GM20431 (cell line): Measurements from ENCODE around the gene ZNF423.

Source experiments
- in situ Hi-C: fragments of 300-500 bp; cut with MseI, MboI; formaldehyde crosslinking; loops from one replicate; pipeline ENCODE4 v1.15.0; 2020; ENCODE audit warnings: low sequenced_read_pairs; ENCODE audit not compliant: unreplicated experiment

Gene ZNF423

DNA sequence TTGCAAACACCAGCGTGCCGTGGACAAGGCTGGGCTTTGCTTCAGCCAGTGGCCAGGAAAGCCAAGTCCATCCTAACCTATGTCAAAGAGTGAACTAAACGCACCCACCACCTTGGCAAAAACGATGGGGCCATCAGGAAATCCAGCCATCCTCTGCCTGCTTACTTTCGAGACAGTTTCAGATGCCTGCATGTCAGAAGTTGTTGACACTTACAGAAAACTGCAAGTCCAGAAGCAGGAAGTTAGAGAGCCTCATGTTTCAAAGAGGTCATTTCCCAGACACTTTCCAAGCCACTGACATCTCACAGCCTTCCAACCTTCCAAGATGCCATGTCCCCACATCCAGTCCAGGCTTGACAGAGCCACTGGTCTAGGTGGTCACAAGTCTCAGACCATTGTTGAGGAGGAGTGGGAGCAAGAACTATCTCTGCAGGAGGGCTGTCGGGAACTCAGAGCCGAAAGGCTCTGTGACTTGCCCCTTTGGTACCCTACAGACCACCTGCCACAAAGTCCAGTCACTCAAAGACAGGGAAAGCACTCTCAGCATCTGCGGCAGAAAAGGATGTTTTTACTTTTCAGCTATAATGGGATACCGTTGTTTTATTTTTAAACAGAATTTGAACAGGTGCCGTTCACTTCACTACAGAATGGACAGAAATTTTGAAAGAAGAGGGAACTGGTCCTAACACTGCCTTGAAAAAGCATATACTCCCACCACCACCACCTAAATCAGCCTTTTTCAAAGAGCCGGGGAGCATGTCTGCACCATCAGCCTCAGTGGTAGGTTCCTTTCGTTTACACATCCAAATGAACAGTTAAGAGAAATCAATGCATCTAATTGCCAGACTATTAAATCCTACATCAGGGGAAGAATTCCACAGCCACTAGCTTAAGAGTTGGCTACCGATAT, 5.1 kb downstream of the ZNF423 start:
- in situ Hi-C loops: no loop called here

DNA sequence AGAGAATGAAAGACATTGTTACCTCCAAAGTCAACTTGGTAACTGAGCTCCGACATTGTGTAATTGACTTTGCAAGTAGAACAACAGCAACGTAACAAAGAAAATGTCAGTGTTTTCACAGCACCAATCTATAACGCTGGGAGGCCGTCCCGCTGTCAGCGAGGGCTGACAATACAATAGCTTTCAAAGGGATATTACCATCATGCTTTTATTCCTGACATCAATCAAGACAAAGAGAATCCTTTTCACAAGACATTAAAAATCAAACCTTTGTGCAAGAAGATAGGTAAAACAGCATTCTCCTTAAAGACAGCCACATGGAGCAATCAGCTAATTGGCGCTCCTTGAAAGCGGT, 6.2 kb downstream of the ZNF423 start:
- in situ Hi-C loops: no loop called here

- in situ Hi-C loops: no loop called here
These were observed 6.7 kb downstream of the ZNF423 start for GRCh38 chr16:49849037-49849753.

- in situ Hi-C loops: no loop called here
These were observed 7.4 kb downstream of the ZNF423 start for GRCh38 chr16:49848530-49848929.

- in situ Hi-C loops: no loop called here
These were observed 9.1 kb downstream of the ZNF423 start for GRCh38 chr16:49846800-49847199.

GRCh38 chr16:49844359-49844758, 11.6 kb downstream of the ZNF423 start:
- in situ Hi-C loops: no loop called here

DNA sequence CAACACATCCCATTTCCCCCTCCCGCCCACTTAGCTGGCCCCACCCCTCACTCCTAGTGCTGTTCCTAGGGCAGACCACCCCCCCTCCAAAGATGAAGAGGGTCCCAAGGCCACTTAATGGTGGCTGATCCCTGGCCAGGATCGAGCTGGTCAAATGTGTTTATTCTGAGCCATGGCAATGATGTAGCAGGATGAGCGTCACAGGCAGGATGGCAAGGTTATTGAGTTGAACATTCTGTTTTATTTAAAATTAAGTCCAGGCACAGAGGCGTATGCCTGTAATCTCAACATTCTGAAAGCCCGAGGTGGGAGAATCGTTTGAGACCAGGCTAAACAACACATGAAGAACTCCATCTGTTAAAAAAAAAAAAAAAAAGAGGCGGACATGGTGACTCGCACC, 12.2 kb downstream of the ZNF423 start:
- in situ Hi-C loops: no loop called here

DNA sequence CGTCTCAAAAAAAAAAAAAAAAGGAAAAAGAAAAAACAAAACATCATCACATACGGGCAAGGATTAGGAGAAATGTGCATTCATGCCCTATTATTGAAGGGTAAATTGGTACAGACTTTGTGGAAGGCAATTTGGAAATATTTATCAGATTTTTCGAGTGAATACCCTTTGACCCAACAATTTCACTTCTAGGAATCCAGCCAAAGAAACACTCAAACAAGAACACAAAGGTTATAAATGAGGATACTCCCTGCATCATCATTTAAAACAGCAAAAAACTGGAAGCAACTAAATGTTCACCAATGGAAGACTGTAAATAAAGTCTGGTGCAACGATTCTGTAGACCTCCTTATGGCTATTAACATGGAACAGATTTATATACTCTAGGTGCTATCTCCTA, 12.9 kb downstream of the ZNF423 start:
- in situ Hi-C loops: no loop called here

DNA sequence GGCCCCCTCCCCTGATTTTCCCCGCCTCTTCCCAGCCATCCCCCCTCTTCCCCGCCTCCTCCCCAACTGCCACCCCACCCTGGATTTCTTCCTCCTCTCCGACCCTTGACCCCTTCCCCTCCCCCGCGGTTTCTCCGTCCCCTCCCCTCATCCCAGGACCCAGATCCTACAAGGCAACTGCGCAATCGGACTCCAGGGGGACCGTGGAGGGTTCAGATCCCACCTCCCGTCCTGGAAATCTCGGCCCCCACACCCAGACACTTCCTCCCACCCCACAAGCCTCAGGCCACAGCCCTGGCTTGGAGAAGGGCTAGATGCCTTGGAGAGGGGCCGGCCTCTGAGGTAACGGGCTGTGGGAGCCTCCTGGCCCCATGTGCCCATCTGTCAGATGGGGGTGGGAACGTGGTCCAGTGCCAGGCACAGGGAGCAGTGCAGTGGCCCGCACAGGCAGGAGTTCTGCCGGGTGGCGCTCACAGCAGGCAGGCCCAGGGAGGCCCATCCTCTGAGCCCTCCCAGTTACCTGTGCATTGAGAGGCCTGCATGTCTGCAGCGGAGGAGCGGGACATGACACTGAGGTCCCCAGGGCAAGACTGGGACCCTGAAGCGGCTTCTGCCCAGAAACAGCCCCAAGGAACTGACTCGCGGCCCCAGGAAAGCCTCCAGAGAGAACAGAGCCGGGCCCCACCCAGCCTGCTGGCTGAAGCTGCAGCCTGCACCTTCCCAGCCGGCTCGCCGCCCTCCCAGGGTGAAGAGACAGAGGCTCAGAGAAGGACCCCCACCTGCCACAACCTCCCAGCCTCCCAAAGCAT, 16.7 kb downstream of the ZNF423 start:
- in situ Hi-C loops: no loop called here

DNA sequence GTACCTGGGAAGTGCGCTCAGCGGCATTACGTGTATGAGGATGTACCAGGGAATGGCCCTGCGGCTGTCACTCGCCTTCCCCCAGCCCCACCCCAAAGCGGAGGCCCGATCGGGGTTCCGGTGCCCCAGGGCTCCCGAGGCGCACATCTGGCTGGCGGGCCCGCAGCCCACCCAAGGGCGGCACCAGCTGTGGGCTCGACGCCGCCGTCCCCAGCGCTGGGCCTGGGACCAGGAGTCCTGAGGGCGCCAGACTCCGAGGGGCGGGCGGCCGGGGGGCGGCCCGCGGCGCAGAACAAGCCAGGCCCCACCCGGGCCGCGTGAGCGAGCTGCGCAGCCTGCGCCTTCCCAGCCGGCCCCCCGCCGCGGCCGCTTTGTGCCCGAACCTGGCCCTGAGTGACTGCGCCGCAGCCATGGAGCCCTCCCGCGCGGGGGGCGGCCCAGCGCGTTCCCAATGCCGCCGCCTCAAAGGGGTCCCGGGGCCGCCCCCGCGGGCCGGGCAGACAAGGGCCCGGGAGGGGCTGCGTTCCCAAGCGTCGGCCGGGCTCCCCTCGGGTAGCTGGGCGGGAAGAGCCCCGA, 17.4 kb downstream of the ZNF423 start:
- in situ Hi-C loops: no loop called here

DNA sequence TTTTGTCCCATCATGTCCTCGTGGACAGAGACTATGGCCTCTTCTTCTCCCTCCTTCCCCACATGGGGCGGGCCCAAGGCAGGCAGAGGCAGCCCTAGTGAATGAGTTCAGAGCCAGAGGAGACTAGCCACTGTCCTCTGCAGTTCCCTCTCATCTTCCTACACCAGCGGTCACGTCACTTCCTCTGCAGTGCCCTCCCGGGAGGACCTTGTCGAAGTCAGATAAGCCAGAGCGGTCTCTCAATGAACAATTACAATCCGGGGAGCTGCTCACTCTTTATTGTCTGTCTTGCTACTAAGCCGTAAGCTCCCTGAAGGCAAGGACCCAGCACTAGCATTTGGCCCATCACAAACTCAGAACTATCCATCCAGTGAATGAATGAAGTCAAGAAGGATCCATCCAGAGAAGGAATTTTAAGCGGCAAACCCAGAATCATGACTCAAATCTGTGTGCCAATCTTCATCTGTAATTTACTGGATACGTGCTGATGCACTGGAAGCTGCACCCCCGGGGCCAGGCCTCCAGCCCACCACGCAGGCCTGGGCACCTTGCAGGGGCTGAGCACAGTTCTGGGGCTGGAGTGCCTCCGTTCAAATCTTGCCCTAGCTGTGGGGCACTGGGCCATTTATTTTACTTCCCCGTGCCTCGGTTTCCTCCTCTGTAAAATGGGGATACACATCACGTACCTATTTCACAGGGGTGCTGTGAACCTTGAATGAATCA, 18.1 kb downstream of the ZNF423 start:
- in situ Hi-C loops: no loop called here

DNA sequence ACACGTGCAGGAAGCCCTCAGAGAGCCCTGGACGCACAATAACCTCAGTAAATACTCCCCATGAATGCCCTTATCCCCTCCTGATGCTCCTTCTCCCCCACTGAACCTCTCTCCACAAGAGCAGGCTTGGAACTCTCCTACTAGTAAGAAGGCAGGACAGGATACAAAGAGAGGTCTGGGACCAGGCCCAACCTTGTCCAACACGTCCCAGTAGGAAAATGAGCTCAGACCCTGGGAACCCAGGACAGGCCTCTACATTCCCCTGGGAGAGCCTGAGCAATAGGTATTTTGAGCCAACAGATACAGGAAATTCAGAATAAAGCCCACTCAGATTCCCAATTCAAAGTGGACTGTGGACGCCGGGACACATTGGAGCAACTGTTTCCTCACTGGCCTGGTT, 19.2 kb downstream of the ZNF423 start:
- in situ Hi-C loops: no loop called here

DNA sequence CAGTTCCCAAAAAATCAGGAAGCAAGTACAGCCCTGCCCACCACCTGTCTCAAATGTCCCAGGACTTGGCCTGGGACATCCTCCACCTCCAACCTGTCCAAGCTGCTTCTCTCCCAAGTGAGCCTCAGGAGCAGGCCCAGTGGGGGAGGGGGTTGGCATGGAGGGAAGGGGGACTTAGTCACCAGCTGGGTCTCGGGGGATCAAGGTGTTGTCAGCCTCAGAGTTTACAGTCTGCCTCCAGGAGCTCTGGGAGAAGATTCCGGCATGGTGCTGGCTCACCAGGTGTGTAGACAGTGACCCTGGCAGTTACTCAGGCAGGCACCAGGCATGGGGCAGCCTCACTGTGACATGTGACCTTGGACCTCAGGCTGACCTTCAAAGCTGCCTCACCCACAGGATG, 19.7 kb downstream of the ZNF423 start:
- in situ Hi-C loops: no loop called here

- in situ Hi-C loops: no loop called here
These were observed 20.6 kb downstream of the ZNF423 start for GRCh38 chr16:49835161-49835777.

DNA sequence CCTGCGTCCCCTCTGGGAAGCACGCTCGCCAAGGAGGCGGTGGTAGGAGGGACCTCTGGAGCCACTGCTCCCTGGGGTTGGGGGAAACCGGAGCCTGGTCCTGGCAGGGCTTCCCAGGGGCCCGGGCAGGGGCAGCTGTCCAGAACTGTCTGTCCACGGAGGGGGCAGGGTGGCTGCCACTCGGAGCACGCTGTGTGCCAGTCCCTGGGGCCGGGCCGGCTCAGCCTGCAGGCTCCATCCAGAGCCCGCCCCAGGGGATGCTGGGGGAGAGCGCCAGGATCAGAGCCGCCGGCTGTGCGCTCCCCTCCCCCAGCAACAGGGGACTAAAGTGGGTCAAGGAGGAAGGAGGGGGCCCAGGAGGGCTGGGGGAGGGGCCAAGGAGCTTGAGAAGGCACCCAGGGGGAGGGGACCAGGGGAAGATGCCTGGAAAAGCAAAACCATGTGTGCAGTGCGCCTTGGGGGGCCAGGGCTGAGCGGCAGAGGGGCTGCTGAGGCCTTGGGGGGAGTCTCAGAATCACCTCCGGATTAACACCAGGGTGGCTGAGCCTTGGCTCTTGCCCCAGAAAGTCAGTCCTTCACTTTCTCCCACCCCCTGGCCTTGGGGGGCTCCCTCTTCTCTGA, 21.3 kb downstream of the ZNF423 start:
- in situ Hi-C loops: no loop called here

DNA sequence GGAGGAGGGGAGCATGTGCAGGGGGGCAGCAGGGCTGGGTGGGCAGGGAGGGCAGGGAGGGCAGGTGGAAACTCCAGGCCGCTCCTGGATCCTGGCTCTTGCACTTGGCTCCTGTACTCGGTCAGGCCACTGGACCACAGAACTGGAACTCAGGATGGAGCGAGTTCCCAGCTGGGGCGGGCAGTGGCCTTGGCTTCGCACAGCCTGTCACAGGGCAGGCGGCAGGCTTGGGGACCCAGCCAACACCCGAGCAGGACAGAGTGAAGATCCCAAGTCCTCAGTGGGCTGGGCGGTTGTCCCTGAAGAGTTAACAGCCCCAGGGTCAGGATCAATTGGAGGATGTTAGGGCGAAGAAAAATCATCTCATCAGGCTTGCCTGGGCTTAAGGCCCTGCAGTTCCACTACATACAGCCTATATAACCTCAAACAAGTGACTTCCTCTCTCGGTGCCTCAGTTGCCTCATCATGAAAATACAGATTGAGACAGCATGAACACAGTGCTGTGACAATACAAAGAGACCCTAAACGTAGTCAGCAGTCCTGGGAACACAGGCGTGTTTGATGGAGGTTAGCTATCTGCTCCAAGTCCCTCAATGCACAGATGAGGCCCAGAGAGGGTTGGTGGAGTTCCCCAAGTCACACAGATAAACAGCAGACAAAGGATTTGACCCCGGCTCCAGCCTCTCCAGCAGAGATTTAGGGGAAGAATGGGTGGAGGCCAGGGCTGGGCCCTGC, 21.9 kb downstream of the ZNF423 start:
- in situ Hi-C loops: no loop called here

- in situ Hi-C loops: no loop called here
These were observed 22.8 kb downstream of the ZNF423 start for GRCh38 chr16:49833085-49833484.

- in situ Hi-C loops: no loop called here
These were observed 23.7 kb downstream of the ZNF423 start for GRCh38 chr16:49832177-49832576.
